ENCODE results near the gene KRTAP10-6.
"Not testable (repeated sequence)": the region's sequence is repeated elsewhere in the genome, so short reads cannot be mapped to it uniquely, and the experiment has no call there.

KRTAP10-6 gene

GRCh38 chr21:44555200-44555875 lies 37.0 kb downstream of the KRTAP10-6 start:
- DNase-seq (ENCODE audit: low read depth), result no peak

- DNase-seq (ENCODE audit: low read depth), result no peak
These were observed 39.6 kb downstream of the KRTAP10-6 start for GRCh38 chr21:44552681-44553080.

- no peak for DNase-seq (ENCODE audit: low read depth)
These were observed 40.2 kb downstream of the KRTAP10-6 start for GRCh38 chr21:44552136-44552535.

DNA sequence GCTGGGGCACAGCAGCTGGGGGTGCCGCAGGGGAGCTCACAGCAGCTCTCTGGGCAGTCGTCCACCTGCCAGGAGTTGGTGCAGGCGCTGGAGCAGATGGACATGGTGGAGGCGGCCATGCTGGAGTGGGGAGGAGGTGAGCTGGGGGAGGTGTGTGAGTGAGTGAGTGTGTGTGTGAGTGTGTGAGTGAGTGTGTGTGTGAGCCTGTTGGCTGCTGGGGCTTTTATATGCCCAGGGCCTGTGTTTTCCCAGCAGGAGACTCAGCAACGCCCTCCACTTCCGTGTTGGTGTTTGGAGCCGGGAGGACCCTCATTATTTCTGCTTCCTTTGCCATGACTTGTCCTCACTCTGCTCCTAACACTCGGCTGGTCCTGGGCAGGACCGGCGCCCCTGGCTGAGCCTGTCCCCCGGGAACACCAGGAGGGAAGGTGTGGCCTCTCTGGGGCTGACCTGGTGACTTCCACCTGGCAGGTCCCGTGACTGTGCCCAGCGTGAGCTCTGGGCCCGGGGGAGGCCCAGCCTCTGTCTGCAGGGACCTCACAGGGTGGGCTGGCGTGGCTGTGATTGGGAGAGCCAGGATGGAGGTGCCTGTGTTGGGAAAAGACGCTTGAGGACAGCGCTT lies 40.9 kb downstream of the KRTAP10-6 start, which contains the start of gene KRTAP10-2:
Gene KRTAP10-2, minus strand, starts transcription at position 166 of the 622 bp plus-strand sequence. Its CDS starts 47 bp downstream, at position 119.
- DNase-seq (ENCODE audit: low read depth), result no peak

GRCh38 chr21:44550807-44551206 lies 41.5 kb downstream of the KRTAP10-6 start:
- DNase-seq (ENCODE audit: low read depth), result no peak

- not testable (repeated sequence) for DNase-seq (ENCODE audit: low read depth)
These were observed 42.0 kb downstream of the KRTAP10-6 start for GRCh38 chr21:44550285-44550684.

GRCh38 chr21:44549525-44550211 lies 42.6 kb downstream of the KRTAP10-6 start:
- DNase-seq (ENCODE audit: low read depth), result no peak

- DNase-seq (ENCODE audit: low read depth), result no peak
These were observed 43.4 kb downstream of the KRTAP10-6 start for GRCh38 chr21:44548922-44549321.

- no peak for DNase-seq (ENCODE audit: low read depth)
These were observed 43.9 kb downstream of the KRTAP10-6 start for GRCh38 chr21:44548381-44548780.

- DNase-seq (ENCODE audit: low read depth), result peak; percentile 8
These were observed 44.5 kb downstream of the KRTAP10-6 start for GRCh38 chr21:44547656-44548331.

DNA sequence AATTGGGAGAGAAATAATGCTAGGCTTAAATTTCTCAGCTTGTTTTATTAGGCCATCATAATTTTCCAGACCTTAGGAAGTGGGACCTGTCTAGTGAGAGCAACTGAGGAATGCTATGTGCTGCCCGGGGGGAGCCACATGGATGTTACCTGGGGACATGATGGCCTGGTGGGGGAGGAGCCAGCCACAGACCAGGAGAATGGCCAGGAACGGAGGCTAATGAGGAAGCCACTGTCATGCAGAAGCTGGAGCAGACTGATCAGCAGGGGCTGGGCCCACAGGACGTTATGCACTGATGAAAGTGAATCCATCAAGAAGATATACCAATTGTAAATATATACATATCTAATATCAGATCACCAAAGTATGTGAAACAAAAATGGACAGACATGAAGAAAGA lies 47.7 kb downstream of the KRTAP10-6 start:
- no peak for DNase-seq (ENCODE audit: low read depth)

- no peak for DNase-seq (ENCODE audit: low read depth)
These were observed 49.6 kb downstream of the KRTAP10-6 start for GRCh38 chr21:44542716-44543115.
